SJCRH30 (cell line): ENCODE results near the gene RFNG. TPM values are rescaled to one million over a fixed set of nuclear protein-coding genes. Genes with fewer than 3 reads are reported as not detected.

Experiments
- DNase-seq, 2 experiments: peaks; one replicate each; pipeline ENCODE4 v3.0.0-alpha.2; 2015 to 2020
- H3K27ac ChIP-seq: fragments of 250-450 bp; sonication (Bioruptor Pico); 2 replicates; pipeline ENCODE4 v1.5.1; 2020; ENCODE audit warnings: mild to moderate bottlenecking, moderate library complexity
- H3K27me3 ChIP-seq: fragments of 250-450 bp; sonication (Bioruptor Pico); 2 replicates; pipeline ENCODE4 v1.5.1; 2020; ENCODE audit warnings: mild to moderate bottlenecking, moderate library complexity
- H3K36me3 ChIP-seq: fragments of 250-450 bp; sonication (Bioruptor Pico); 2 replicates; pipeline ENCODE4 v1.5.1; 2020; ENCODE audit warnings: mild to moderate bottlenecking, moderate library complexity
- H3K4me1 ChIP-seq: fragments of 250-450 bp; sonication (Bioruptor Pico); 2 replicates; pipeline ENCODE4 v1.5.1; 2020; ENCODE audit warnings: mild to moderate bottlenecking, moderate library complexity
- H3K4me3 ChIP-seq: fragments of 250-450 bp; sonication (Bioruptor Pico); 2 replicates; pipeline ENCODE4 v1.5.1; 2020; ENCODE audit warnings: mild to moderate bottlenecking, moderate library complexity
- H3K9me3 ChIP-seq: fragments of 250-450 bp; sonication (Bioruptor Pico); replicated peaks from 2 replicates; pipeline ENCODE4 v1.5.1; 2020; ENCODE audit warnings: mild to moderate bottlenecking, moderate library complexity
- total RNA-seq: library from RNA; depleted of rRNA; stranded (reverse); fragments of >200 nt; shearing (Covaris generic); gene quantifications from 2 replicates; pipeline ENCODE4 v1.2.3, GENCODE V29; 2014

Gene RFNG
- total RNA-seq, 1 experiment from 2014 or later, result 26.5 TPM

GRCh38 chr17:82085031-82085861 lies 33.6 kb upstream of the RFNG start:
- H3K27me3 ChIP-seq, result no peaks in the 10 kb centered on the region
- H3K27ac ChIP-seq, result no peak overlapping the region
- no peak overlapping the region for H3K4me3 ChIP-seq
- no peak for DNase-seq
- no peaks in the 10 kb centered on the region for H3K4me1 ChIP-seq
- peaks cover 98% of the 10 kb centered on the region for H3K36me3 ChIP-seq
- H3K9me3 ChIP-seq, result no peaks in the 10 kb centered on the region

- no peak for DNase-seq
- H3K9me3 ChIP-seq, result no peaks in the 10 kb centered on the region
- no peaks in the 10 kb centered on the region for H3K27me3 ChIP-seq
- no peak overlapping the region for H3K27ac ChIP-seq
- H3K36me3 ChIP-seq, result peaks cover 98% of the 10 kb centered on the region
- H3K4me1 ChIP-seq, result no peaks in the 10 kb centered on the region
- H3K4me3 ChIP-seq, result no peak overlapping the region
Observed at GRCh38 chr17:82084373-82085030, 32.9 kb upstream of the RFNG start.

- DNase-seq, result no peak
- H3K4me3 ChIP-seq, result no peak overlapping the region
- no peaks in the 10 kb centered on the region for H3K9me3 ChIP-seq
- H3K27me3 ChIP-seq, result no peaks in the 10 kb centered on the region
- peaks cover 95% of the 10 kb centered on the region for H3K36me3 ChIP-seq
- no peaks in the 10 kb centered on the region for H3K4me1 ChIP-seq
- H3K27ac ChIP-seq, result no peak overlapping the region
Observed at GRCh38 chr17:82083533-82084359, 32.1 kb upstream of the RFNG start.

GRCh38 chr17:82083009-82083408 lies 31.4 kb upstream of the RFNG start:
- no peaks in the 10 kb centered on the region for H3K27me3 ChIP-seq
- H3K4me3 ChIP-seq, result no peak overlapping the region
- H3K36me3 ChIP-seq, result peaks cover 94% of the 10 kb centered on the region
- no peak overlapping the region for H3K27ac ChIP-seq
- no peaks in the 10 kb centered on the region for H3K9me3 ChIP-seq
- no peak for DNase-seq
- H3K4me1 ChIP-seq, result no peaks in the 10 kb centered on the region

- Histone ChIP-seq H3K9me3 (no peaks in the 10 kb centered on the region), H3K27me3 (no peaks in the 10 kb centered on the region), H3K27ac (no peak overlapping the region), H3K36me3 (peaks cover 91% of the 10 kb centered on the region), H3K4me1 (no peaks in the 10 kb centered on the region), H3K4me3 (no peak overlapping the region)
- no peak for DNase-seq
Observed at GRCh38 chr17:82082456-82082855, 30.8 kb upstream of the RFNG start.

GRCh38 chr17:82081966-82082365 lies 30.4 kb upstream of the RFNG start:
- Histone ChIP-seq H3K36me3 (peaks cover 86% of the 10 kb centered on the region), H3K4me3 (no peak overlapping the region), H3K27ac (no peak overlapping the region), H3K27me3 (no peaks in the 10 kb centered on the region), H3K4me1 (no peaks in the 10 kb centered on the region), H3K9me3 (no peaks in the 10 kb centered on the region)
- DNase-seq, result no peak

GRCh38 chr17:82081546-82081945 lies 29.9 kb upstream of the RFNG start:
- Histone ChIP-seq H3K27ac (no peak overlapping the region), H3K4me1 (no peaks in the 10 kb centered on the region), H3K27me3 (no peaks in the 10 kb centered on the region), H3K9me3 (no peaks in the 10 kb centered on the region), H3K36me3 (peaks cover 82% of the 10 kb centered on the region), H3K4me3 (no peak overlapping the region)
- no peak for DNase-seq

- H3K4me3 ChIP-seq, result no peak overlapping the region
- H3K27ac ChIP-seq, result no peak overlapping the region
- no peak for DNase-seq
- H3K4me1 ChIP-seq, result no peaks in the 10 kb centered on the region
- H3K9me3 ChIP-seq, result no peaks in the 10 kb centered on the region
- peaks cover 76% of the 10 kb centered on the region for H3K36me3 ChIP-seq
- H3K27me3 ChIP-seq, result no peaks in the 10 kb centered on the region
Observed at GRCh38 chr17:82080789-82081464, 29.3 kb upstream of the RFNG start.

- H3K27ac ChIP-seq, result no peak overlapping the region
- no peaks in the 10 kb centered on the region for H3K27me3 ChIP-seq
- H3K4me3 ChIP-seq, result no peak overlapping the region
- no peak for DNase-seq
- H3K4me1 ChIP-seq, result no peaks in the 10 kb centered on the region
- peaks cover 69% of the 10 kb centered on the region for H3K36me3 ChIP-seq
- no peaks in the 10 kb centered on the region for H3K9me3 ChIP-seq
Observed at GRCh38 chr17:82080048-82080788, 28.6 kb upstream of the RFNG start.

GRCh38 chr17:82079001-82079677 lies 27.5 kb upstream of the RFNG start:
- Histone ChIP-seq H3K27me3 (no peaks in the 10 kb centered on the region), H3K9me3 (no peaks in the 10 kb centered on the region), H3K4me1 (no peaks in the 10 kb centered on the region), H3K36me3 (peaks cover 58% of the 10 kb centered on the region), H3K27ac (no peak overlapping the region), H3K4me3 (no peak overlapping the region)
- DNase-seq, result no peak

GRCh38 chr17:82078433-82078832 lies 26.8 kb upstream of the RFNG start:
- Histone ChIP-seq H3K27me3 (no peaks in the 10 kb centered on the region), H3K9me3 (no peaks in the 10 kb centered on the region), H3K27ac (no peak overlapping the region), H3K4me1 (no peaks in the 10 kb centered on the region), H3K4me3 (no peak overlapping the region), H3K36me3 (peaks cover 51% of the 10 kb centered on the region)
- DNase-seq, result no peak

GRCh38 chr17:82077617-82078358 lies 26.2 kb upstream of the RFNG start:
- Histone ChIP-seq H3K27ac (no peak overlapping the region), H3K4me3 (no peak overlapping the region), H3K27me3 (no peaks in the 10 kb centered on the region), H3K9me3 (no peaks in the 10 kb centered on the region), H3K4me1 (no peaks in the 10 kb centered on the region), H3K36me3 (peaks cover 44% of the 10 kb centered on the region)
- no peak for DNase-seq
